OCI-LY3 (cell line): ENCODE results near the gene CERS6.

ENCODE experiments used
- H2AFZ ChIP-seq: fragments of 200-600, 300-600 bp; shearing (Covaris generic); 2 replicates; pipeline ENCODE4 v1.6.0; 2014; ENCODE audit warnings: antibody characterized with exemption, low read depth, low read length
- H3K27ac ChIP-seq: fragments of 200-600, 300-600 bp; sonication (generic); 2 replicates; pipeline ENCODE4 v1.5.1; 2014; ENCODE audit warnings: mild to moderate bottlenecking, low read length, moderate library complexity, mixed read lengths
- H3K27me3 ChIP-seq: fragments of 200-600, 300-600 bp; sonication (generic); 2 replicates; pipeline ENCODE4 v1.6.1; 2014; ENCODE audit warnings: low read depth, low read length, mixed read lengths
- H3K36me3 ChIP-seq: fragments of 200-600, 300-600 bp; sonication (generic); replicated peaks from 2 replicates; pipeline ENCODE3; 2014; ENCODE audit warnings: low read depth, low read length, mixed read lengths
- H3K4me1 ChIP-seq: fragments of 300-600, 200-600 bp; sonication (generic); 2 replicates; pipeline ENCODE4 v1.6.1; 2014; ENCODE audit warnings: low read length, mixed read lengths
- H3K4me2 ChIP-seq: fragments of 200-600, 300-600 bp; sonication (generic); 2 replicates; pipeline ENCODE4 v1.6.1; 2014; ENCODE audit warnings: low read length, mixed read lengths
- H3K4me3 ChIP-seq: fragments of 300-600, 200-600 bp; sonication (generic); 2 replicates; pipeline ENCODE4 v1.5.1; 2014; ENCODE audit warnings: antibody characterized with exemption, mild to moderate bottlenecking, low read length, moderate library complexity
- H3K79me2 ChIP-seq: fragments of 300-600, 200-600 bp; shearing (Covaris generic); 2 replicates; pipeline ENCODE4 v1.6.1; 2014; ENCODE audit warnings: mild to moderate bottlenecking, low read length, mixed read lengths
- H3K9ac ChIP-seq: fragments of 300-600, 200-600 bp; shearing (Covaris generic); 2 replicates; pipeline ENCODE4 v1.6.0; 2014; ENCODE audit warnings: mild to moderate bottlenecking, low read length, moderate library complexity
- H3K9me3 ChIP-seq: fragments of 200-600, 300-600 bp; shearing (Covaris generic); 2 replicates; pipeline ENCODE4 v1.6.1; 2014; ENCODE audit warnings: low read length, mixed read lengths; ENCODE audit not compliant: insufficient read depth
- H4K20me1 ChIP-seq: fragments of 200-600, 300-600 bp; sonication (generic); 2 replicates; pipeline ENCODE4 v1.6.1; 2016; ENCODE audit warnings: low read length, mixed read lengths; ENCODE audit not compliant: insufficient read depth
- CTCF ChIP-seq: fragments of 200-600, 300-600 bp; sonication (generic); IDR thresholded peaks from 2 replicates; pipeline ENCODE4 v1.5.1; 2014; ENCODE audit warnings: antibody characterized with exemption, low read length, low read depth
- EZH2phosphoT487 ChIP-seq: fragments of 200-600 bp; shearing (Covaris generic); IDR thresholded peaks from 2 replicates; pipeline ENCODE4 v1.6.1; 2018; ENCODE audit warnings: antibody characterized with exemption, mixed run types, low read depth

Gene CERS6

DNA sequence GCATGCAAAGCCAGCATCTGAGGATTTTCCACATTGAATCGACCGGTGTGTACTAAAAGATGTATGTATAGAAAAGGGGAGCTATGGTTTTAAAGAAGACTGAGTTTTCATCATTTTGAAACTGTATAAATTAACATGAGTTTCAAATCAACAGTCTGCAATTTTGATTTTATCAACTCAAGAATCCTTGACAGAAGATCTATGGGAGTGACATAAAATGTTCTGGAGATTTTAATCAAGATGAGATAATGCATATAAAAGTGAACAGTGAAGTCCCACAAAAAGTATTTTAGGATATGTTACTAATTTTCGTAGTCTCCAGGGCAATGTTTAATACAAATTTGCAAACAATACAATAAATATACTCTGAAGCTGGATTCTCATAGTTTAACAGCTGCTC is 24.0 kb upstream of the CERS6 start:
- Histone ChIP-seq H3K36me3 (no peaks in the 10 kb centered on the region), H3K27me3 (no peaks in the 10 kb centered on the region; the same call in 1 of the 2 replicates), H3K4me2 (peak overlapping the region; percentile 58), H2AFZ (no peak overlapping the region), H4K20me1 (no peaks in the 10 kb centered on the region), H3K27ac (no peak overlapping the region), H3K79me2 (no peaks in the 10 kb centered on the region), H3K9me3 (no peaks in the 10 kb centered on the region), H3K9ac (no peak overlapping the region), H3K4me1 (peaks cover 24% of the 10 kb centered on the region), H3K4me3 (no peak overlapping the region)
- TF ChIP-seq EZH2phosphoT487: no peak
- no peak for TF ChIP-seq CTCF

DNA sequence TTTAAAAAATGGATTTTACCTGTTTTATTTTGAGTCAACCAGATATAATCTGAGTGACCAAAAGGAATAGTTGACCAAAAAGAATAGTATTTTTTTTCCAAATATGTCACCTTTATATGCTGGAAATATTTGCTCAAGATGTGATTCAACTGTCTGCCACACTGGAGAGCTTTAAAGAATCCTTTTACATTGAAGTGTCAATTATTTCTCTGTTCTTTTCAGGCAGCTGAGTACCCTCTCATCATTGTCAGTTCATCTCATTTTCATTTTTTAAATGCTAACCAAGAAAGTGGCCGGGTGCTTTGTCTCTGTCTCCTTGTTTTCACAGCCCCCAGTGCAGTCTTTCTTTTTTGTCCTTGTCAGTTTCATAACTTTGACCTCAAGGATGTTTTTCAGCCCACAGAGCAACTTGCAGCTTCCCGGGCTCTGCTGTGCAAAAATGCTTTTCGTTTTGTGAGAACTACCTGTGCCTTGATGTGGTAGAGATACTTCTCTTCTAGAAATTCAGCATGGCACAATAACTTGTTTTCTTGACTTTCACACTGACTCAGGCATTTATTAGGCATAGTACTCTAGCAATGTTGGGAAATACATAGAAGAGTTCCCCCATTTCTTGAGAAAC is 23.4 kb upstream of the CERS6 start:
- no peaks in the 10 kb centered on the region for H4K20me1 ChIP-seq
- H3K79me2 ChIP-seq: no peaks in the 10 kb centered on the region
- H2AFZ ChIP-seq: no peak overlapping the region
- TF ChIP-seq EZH2phosphoT487: no peak
- no peak for TF ChIP-seq CTCF
- H3K4me1 ChIP-seq: peaks cover 24% of the 10 kb centered on the region
- no peak overlapping the region for H3K27ac ChIP-seq
- H3K36me3 ChIP-seq: no peaks in the 10 kb centered on the region
- no peak overlapping the region for H3K4me3 ChIP-seq
- no peaks in the 10 kb centered on the region; the same call in 1 of the 2 replicates for H3K27me3 ChIP-seq
- H3K9me3 ChIP-seq: no peaks in the 10 kb centered on the region
- no peak overlapping the region for H3K9ac ChIP-seq
- H3K4me2 ChIP-seq: peak overlapping the region; percentile 58

GRCh38 chr2:168433527-168433926 is 22.5 kb upstream of the CERS6 start:
- Histone ChIP-seq H3K27me3 (no peaks in the 10 kb centered on the region; the same call in 1 of the 2 replicates), H3K9ac (no peak overlapping the region), H3K4me2 (no peak overlapping the region), H3K36me3 (no peaks in the 10 kb centered on the region), H3K4me3 (no peak overlapping the region), H3K9me3 (no peaks in the 10 kb centered on the region), H3K79me2 (no peaks in the 10 kb centered on the region), H4K20me1 (no peaks in the 10 kb centered on the region), H3K27ac (no peak overlapping the region), H2AFZ (no peak overlapping the region), H3K4me1 (peaks cover 24% of the 10 kb centered on the region)
- TF ChIP-seq CTCF: no peak
- no peak for TF ChIP-seq EZH2phosphoT487

DNA sequence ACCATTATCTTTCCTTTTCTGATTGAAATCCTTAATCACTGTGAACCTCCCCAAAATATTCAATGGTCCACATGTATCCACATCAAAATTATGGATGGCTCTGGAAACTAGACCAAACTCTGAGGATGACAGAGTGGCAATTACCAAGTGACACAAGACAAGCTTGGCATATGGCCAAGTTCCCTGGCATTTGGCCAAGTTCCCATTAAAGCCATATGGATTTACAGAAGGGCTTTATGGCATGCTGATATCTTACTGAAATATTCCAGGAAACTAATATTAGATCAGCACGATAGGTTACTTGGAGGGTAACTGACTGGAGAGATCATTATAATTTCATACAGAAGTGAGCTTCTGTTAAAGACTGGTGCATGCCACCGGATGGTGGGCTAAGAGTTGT is 21.9 kb upstream of the CERS6 start:
- Histone ChIP-seq H3K27me3 (peaks cover 2% of the 10 kb centered on the region), H3K9ac (no peak overlapping the region), H4K20me1 (no peaks in the 10 kb centered on the region), H3K4me2 (no peak overlapping the region), H3K9me3 (no peaks in the 10 kb centered on the region), H3K4me1 (peaks cover 24% of the 10 kb centered on the region), H3K36me3 (no peaks in the 10 kb centered on the region), H3K79me2 (no peaks in the 10 kb centered on the region), H3K4me3 (no peak overlapping the region), H3K27ac (no peak overlapping the region), H2AFZ (no peak overlapping the region)
- no peak for TF ChIP-seq CTCF
- no peak for TF ChIP-seq EZH2phosphoT487
